ENCODE results near the gene CIITA. TPM values are rescaled to one million over a fixed set of nuclear protein-coding genes. Genes with fewer than 3 reads are reported as not detected.
A peak's percentile ranks its signal among the peaks of the same experiment; 100 is the strongest.
"Not testable (repeated sequence)": the region's sequence is repeated elsewhere in the genome, so short reads cannot be mapped to it uniquely, and the experiment has no call there.

Gene CIITA
- total and polyA plus RNA-seq, 2 donors: 5.6 to 6.4 TPM

DNA sequence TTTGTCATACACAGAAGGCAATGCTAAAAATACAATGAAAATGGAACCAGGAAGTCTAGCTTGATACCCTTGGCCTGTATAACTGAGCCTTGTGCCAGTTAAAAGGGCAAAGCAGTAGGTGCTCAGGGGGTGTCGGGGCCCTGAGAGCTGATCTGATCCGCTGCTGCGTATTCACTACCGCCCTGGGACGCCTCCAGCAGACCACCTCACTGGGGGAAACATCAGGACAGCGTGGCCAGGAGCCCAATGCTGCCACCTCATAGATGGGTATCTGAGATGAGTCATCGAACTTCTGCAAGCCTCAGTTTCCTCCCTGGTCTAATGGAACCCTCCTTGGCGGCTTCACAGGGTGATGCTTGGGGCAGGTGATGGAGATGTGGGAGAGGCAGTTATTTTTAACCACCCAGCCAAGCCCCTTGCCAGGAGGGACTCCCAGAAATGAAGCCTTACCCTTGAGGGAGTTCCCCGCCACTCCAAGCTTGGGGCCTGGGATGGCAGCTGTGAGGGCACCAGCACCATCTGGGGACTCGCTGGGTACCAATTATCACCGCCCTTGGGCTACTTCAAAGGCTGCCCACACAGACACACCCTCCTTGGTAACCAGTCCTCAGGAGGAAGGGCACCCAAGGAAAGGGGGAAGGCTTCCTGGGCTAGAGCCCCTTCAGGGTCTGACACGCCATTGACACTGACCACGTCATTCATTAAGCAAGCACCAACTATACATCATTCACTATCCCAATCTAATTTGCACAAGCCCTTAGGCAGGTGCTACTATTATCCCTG lies 57.5 kb downstream of the CIITA start:
- no peaks in the 10 kb centered on the region for H3K36me3 ChIP-seq (ENCODE audit: insufficient read depth)
- H3K4me1 ChIP-seq (ENCODE audit: insufficient read depth): peaks cover 4% of the 10 kb centered on the region
- H3K4me3 ChIP-seq (ENCODE audit: low read depth, low read length): no peak overlapping the region
- no peak for DNase-seq (ENCODE audit: extremely low spot score)
- WGBS: 95% methylated on average over 13 of the region's 13 CpGs
- no peak overlapping the region for H3K27ac ChIP-seq (ENCODE audit: low read depth)

DNA sequence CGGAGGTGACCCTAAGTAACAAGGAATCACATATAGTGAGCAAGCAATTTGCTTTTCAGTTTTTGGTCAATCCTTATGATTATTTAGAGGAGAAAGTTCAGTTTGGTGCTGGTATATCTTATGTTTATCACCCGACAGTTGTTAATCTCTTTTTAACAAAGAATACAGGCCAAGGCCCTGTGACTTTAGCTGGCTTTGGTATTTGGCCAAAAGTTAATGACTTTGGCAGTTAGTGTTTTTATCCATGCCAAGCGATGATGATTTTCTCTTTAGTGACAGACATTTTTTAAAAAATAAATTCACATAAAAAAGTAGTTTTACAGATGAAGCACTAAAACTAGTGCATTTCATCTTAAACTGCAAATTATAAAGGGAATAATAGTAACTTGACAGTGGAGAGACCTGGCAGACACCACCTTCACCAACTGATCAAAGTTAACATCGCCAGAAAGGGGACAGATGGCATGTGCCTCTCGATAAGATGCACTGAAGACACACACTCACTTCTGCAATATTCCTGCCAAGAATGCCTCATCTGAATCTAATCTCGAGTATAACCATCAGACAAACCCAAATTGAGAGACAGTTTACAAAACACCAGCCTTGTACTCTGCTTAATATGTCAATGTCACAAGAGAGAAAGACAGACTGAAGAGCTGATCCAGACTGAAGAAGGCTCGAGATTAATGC lies 58.4 kb downstream of the CIITA start:
- Histone ChIP-seq H3K27ac (ENCODE audit: low read depth) (no peak overlapping the region), H3K4me3 (ENCODE audit: low read depth, low read length) (no peak overlapping the region), H3K4me1 (ENCODE audit: insufficient read depth) (peaks cover 6% of the 10 kb centered on the region), H3K36me3 (ENCODE audit: insufficient read depth) (no peaks in the 10 kb centered on the region)
- WGBS: 50% methylated on average over 7 of the region's 7 CpGs
- no peak for DNase-seq (ENCODE audit: extremely low spot score)

DNA sequence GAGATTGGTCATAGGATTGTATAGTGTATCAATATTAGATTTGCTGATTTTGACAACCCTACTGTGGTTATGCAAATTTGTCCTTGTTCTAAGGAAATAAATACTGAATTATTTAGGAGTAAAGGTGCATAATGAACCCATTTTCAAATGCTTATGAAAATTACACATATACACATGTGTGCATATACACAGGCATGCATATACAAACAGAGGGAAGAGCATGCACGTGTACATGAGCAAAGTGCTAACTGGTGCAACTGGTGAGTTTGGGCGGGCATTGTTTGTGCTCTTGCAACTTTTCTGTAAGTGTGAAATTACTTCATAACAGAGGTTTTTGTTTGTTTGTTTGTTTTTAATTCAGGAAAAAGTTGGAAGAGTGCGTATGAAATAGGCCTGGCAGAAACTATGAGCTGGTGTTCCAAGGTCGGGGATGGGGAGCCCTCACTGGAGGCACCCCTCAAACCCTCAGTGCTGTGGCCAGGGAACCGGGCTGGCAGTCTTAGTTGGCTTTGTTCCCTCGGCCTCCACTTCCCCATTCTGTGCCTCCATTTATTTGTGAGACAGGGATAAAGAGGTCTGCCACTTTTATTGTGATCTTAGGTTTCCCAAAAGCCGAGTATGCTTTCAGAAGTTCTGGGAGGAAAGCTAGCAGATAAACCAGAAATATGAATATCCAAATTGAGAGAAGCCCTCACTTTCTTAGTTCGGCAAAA lies 59.4 kb downstream of the CIITA start:
- H3K4me1 ChIP-seq (ENCODE audit: insufficient read depth): peaks cover 7% of the 10 kb centered on the region
- no peak for DNase-seq (ENCODE audit: extremely low spot score)
- WGBS: 63% methylated on average over 8 of the region's 8 CpGs
- no peak overlapping the region for H3K27ac ChIP-seq (ENCODE audit: low read depth)
- no peak overlapping the region for H3K4me3 ChIP-seq (ENCODE audit: low read depth, low read length)
- H3K36me3 ChIP-seq (ENCODE audit: insufficient read depth): no peaks in the 10 kb centered on the region

DNA sequence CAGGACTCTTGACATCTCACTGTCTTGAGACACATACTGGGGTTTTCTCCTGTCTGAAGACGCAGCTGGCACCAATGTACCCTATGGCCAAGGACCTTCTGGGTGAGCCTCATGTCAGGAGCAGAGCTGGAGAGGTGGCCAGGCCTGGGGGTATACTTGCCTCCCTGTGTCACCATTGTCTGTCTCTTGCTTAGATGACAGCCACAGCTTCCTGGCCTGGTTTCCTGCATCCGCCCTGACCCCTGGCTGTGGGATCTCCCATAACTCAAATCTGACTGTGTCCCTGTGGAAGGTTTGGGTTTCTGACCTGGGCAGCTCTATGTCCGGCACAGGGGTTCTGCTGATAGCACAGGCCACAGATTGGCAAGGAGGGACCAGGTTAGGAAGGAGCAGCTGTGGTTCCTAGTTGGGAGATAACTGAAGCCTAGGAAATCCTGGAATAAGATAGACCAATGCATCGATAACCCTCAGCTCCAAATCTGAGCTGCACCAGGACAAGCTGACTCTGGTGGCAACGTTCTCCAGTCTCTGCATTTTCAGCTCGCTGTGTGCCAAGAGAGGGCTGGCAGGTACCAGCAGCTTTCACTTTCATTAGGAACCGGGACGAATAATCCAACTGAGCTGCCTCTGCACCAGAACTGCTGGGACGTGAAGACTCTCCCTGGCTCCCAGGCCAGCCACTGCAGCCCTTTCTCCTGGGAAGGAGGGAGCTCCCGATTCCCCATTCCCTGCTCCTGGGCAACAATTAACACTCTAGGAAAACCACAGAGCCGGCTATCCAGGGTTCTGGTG lies 60.3 kb downstream of the CIITA start:
- no peak for DNase-seq (ENCODE audit: extremely low spot score)
- Histone ChIP-seq H3K4me1 (ENCODE audit: insufficient read depth) (peaks cover 7% of the 10 kb centered on the region), H3K4me3 (ENCODE audit: low read depth, low read length) (no peak overlapping the region), H3K27ac (ENCODE audit: low read depth) (no peak overlapping the region), H3K36me3 (ENCODE audit: insufficient read depth) (no peaks in the 10 kb centered on the region)
- WGBS: 54% methylated on average over 11 of the region's 11 CpGs

DNA sequence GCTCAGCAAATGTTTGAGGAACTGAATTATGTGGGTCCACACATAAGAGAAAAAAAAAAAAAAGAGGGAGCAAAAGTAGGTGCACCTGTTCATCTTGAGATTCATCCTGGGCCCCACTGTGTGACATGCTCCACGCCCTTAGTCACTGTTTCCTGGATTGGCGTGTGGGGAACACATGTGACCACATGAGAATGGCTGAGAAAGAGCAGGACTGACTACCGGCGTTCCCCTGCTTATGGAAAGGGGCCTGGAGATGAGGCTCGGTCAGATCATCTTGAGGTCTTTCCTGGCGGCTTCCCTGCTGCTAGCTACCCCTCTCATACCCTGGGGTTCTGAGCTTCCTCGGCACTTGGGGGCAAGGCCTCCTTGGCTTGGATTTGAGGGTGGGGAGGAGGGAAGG lies 61.3 kb downstream of the CIITA start:
- 68% methylated on average over 7 of the region's 7 CpGs for WGBS
- no peaks in the 10 kb centered on the region for H3K36me3 ChIP-seq (ENCODE audit: insufficient read depth)
- no peak for DNase-seq (ENCODE audit: extremely low spot score)
- no peak overlapping the region for H3K27ac ChIP-seq (ENCODE audit: low read depth)
- peaks cover 7% of the 10 kb centered on the region for H3K4me1 ChIP-seq (ENCODE audit: insufficient read depth)
- H3K4me3 ChIP-seq (ENCODE audit: low read depth, low read length): no peak overlapping the region

DNA sequence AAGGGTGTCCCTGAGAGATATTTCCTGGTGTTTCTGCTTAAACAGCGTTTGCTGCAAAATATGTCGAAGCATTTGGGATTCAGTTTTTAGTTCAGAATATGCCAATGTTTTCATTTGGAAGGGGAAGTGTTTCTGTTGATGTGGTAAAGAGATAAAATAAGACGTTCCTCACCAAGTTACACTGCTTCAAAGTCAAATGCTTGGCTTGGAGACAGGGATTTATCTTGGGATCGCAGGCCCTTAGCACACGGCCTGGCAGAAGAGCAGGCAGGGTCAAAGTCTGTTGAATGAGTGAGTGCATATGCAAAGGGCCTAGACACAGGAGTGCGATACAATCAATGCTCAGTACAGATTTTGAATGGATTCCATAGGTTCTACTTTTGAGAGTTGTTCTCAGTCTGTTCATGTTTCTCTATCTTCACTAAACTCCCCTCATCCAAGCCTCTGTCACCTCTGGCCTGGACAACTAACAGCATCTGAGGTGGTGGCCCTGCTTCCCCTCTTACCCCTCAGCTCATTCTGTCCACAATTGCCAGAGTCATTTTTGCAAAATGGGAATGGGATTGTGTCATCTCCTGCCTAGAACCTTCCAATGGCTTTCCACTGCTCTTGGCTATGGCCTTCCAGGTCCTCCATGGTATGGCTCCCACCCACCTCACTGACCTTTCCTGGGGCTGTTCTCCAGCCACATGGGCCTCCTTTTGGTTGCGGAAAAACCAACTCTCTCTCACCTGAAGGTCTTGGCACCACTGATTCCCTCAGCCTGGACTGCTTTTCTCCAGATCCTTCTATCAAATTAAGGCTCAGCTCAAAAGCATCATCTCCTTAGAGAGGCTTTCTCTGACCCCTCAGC lies 62.0 kb downstream of the CIITA start:
- Histone ChIP-seq H3K4me3 (ENCODE audit: low read depth, low read length) (no peak overlapping the region), H3K4me1 (ENCODE audit: insufficient read depth) (peaks cover 7% of the 10 kb centered on the region), H3K36me3 (ENCODE audit: insufficient read depth) (no peaks in the 10 kb centered on the region), H3K27ac (ENCODE audit: low read depth) (no peak overlapping the region)
- WGBS: 47% methylated on average over 7 of the region's 7 CpGs
- no peak for DNase-seq (ENCODE audit: extremely low spot score)

DNA sequence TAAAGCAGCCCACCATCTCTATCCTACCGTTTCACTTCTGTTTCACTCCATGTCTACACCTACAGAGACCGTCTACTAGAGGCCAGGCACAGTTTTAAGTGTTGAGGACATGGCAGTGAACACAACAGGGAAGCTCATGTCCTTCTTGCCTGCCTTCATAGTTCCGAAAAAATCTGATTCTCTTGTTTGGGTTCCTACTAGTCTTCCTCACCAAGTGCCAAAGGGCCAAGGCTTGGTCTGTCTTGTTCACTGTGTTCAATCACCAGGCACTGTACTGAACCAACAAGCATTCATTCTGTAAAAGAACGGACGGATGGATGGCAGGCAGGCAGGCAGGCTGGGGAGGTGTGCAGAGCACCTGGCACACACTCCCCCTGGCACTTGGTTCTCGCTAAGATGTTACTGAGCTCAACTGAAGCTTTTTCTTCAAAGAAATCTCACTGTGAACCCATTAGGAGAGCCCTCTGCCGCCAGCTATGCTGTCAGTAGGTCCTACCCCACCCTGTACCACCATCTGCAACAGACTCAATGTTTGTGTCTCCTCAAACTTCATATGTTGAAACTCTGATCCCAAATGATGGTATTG lies 62.7 kb downstream of the CIITA start:
- no peak for DNase-seq (ENCODE audit: extremely low spot score)
- no peak overlapping the region for H3K4me3 ChIP-seq (ENCODE audit: low read depth, low read length)
- no peaks in the 10 kb centered on the region for H3K36me3 ChIP-seq (ENCODE audit: insufficient read depth)
- H3K27ac ChIP-seq (ENCODE audit: low read depth): no peak overlapping the region
- 92% methylated on average over 7 of the region's 7 CpGs for WGBS
- peaks cover 7% of the 10 kb centered on the region for H3K4me1 ChIP-seq (ENCODE audit: insufficient read depth)

DNA sequence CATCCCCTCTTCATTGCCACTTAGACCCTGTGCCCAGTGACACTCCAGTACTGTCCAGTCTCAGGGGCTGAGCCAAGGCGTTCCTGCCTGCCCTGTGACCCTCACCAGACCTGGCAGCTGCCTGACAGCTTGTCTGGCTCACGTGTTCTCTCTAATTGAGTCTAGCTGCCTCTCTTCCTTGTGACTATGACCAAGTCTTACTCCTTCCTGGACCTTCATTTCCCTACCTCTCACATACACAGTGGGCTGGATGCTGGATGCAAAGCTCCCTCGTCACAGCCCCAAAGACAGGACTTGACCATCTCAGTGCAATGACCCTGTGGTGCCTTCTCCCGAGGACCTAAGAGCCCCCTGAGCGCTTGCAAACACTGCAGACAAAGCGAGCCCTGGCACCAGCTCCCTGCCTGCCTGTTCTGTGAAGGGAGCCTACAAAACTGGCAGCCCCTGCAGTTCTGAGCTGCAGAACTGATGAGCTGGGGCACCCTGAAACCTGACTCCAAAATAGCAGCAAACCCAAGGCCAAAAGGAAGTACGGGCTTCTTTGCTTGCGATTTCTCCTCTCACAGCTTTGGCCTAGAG lies 63.6 kb downstream of the CIITA start:
- Histone ChIP-seq H3K4me1 (ENCODE audit: insufficient read depth) (peaks cover 7% of the 10 kb centered on the region), H3K36me3 (ENCODE audit: insufficient read depth) (no peaks in the 10 kb centered on the region), H3K27ac (ENCODE audit: low read depth) (no peak overlapping the region), H3K4me3 (ENCODE audit: low read depth, low read length) (peak overlapping the region; percentile 60)
- WGBS: 19% methylated on average over 8 of the region's 8 CpGs
- DNase-seq (ENCODE audit: extremely low spot score): no peak

DNA sequence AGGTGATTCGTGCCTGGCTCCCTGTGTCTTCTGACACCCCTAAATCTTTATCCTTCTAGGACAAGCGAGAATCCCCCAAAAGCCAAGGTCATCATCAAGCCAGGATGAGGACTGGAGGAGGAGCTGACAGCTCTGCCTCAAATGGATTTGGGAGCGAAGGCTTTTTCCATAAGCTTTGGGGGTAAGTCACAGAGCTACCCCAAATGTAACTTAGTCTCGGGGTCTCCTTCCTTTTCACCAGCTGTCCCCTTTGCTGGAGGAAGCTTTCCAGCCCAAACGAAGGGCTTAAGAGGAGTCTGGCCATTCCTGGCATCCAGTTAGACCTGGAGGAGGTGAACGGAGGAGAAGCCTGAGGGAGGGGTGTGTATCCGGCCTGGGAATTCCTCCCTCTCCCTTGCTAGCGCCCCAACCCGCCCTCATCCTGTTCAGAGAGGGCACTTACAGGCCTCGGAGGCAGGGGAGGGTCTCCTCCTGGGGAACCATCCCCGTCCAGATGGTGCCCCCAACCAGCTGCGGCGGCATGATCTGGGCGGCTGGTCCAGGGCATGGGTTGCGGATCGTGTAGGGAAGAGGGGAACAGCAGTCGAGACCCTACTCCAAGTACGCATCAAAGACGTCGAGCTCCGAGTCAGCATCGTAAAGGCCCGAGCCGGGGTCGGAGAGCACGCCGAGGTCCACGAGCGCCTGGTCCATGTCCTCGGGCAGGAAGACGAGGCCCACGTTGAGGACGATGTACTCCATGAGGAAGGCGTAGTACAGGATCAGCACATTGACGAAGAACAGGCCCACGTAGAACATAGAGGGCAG lies 64.3 kb downstream of the CIITA start:
- Histone ChIP-seq H3K36me3 (ENCODE audit: insufficient read depth) (no peaks in the 10 kb centered on the region), H3K4me1 (ENCODE audit: insufficient read depth) (peaks cover 8% of the 10 kb centered on the region), H3K27ac (ENCODE audit: low read depth) (no peak overlapping the region), H3K4me3 (ENCODE audit: low read depth, low read length) (peak overlapping the region; percentile 60)
- DNase-seq (ENCODE audit: extremely low spot score): no peak
- WGBS: 2% methylated on average over 34 of the region's 36 CpGs

DNA sequence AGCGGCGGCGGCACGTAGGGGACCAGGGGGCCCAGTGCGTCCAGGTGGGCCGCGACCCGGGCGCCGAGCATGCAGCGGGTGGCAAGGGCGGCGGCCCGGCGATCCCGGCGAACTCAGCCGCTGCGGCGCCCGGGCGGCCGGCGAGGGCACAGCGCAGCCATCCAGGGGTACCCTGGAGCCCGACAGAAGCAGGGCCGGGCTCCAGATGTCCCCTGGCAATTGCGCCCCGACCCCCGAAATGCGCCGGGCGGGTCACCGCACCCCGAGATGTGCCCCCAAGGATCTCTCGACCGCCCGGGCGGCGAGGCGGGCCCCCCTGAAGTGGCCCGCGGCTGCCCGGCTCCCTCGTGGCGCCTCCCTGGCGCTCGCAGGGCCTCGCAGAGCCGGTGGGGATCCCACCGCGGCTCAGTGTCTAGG lies 64.9 kb downstream of the CIITA start:
- not testable (repeated sequence) for H3K36me3 ChIP-seq (ENCODE audit: insufficient read depth); H3K27ac ChIP-seq (ENCODE audit: low read depth); H3K4me1 ChIP-seq (ENCODE audit: insufficient read depth); DNase-seq (ENCODE audit: extremely low spot score)
- H3K4me3 ChIP-seq (ENCODE audit: low read depth, low read length): peak overlapping the region; percentile 60
- WGBS: under 1% methylated on average over 50 of the region's 52 CpGs

DNA sequence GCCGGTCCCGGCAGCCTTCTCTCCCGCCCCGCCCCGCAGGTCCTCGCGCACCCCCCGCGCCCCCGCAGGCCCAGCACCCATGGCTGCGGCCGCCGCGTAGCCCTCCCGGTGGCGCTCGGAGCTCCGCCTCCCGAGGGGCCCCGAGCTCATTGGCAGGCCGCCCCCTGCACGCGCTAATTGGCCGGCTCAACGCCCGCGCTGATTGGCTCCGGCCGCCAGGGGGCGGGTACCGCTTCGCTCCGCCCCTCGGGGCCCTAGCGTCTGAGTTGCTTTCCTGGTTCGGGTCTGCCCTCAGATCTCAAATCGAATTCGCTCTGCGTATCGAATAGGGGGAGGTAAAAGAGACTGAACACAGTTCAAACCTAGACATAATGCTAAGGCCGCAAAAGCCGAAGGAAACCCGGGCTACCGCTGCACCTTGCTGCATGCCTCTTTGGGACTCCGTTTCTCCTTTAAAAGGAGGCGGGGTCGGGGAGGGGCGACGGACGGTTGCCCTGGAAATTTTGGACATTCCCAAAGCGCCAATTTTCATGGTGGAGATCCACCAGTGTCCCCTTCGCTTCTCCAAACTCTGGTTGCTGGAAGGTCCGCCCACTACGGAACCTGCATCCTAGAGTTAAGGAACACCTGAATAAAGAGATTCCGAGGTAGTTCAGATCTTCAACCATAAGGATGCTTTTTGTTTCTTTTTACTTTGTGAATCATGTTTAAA lies 65.5 kb downstream of the CIITA start, which contains the start of gene DEXI:
DEXI (minus strand) TSS at position 117 of the 712 bp plus-strand sequence. CDS start 463 bp downstream, outside the sequence.
- H3K36me3 ChIP-seq (ENCODE audit: insufficient read depth): no peaks in the 10 kb centered on the region
- H3K4me1 ChIP-seq (ENCODE audit: insufficient read depth): peaks cover 8% of the 10 kb centered on the region
- WGBS: 5% methylated on average over 52 of the region's 55 CpGs
- DNase-seq (ENCODE audit: extremely low spot score): peak; percentile 81
- H3K4me3 ChIP-seq (ENCODE audit: low read depth, low read length): peak within 1 kb of the TSS; percentile 60
- H3K27ac ChIP-seq (ENCODE audit: low read depth): no peak within 1 kb of the TSS

Measured in urinary bladder (tissue), 4 donors.